CD4-positive, alpha-beta memory T cell (primary cell): Measurements from ENCODE around the gene MYBBP1A. TPM values are rescaled to one million over a fixed set of nuclear protein-coding genes. Genes with fewer than 3 reads are reported as not detected.

Experiments used
- CTCF ChIA-PET: fragments of 350-600 bp; sonication (Branson Sonifier 250); formaldehyde crosslinking; loops from one replicate; lab custom pipeline; 2021; ENCODE audit warnings: inconsistent platforms; ENCODE audit not compliant: partially characterized antibody; lab: Charles Lee
- POLR2A ChIA-PET: fragments of 350-600 bp; sonication (Branson Sonifier 250); formaldehyde crosslinking; loops from one replicate; lab custom pipeline; 2021; ENCODE audit not compliant: partially characterized antibody; lab: Charles Lee
- DNase-seq, 5 donors: peaks; one replicate each; pipeline versions ENCODE4 v3.0.0 to v3.0.0-alpha.2; 2020 to 2022; ENCODE audit warnings: mixed read lengths in 1 of 5
- H3K27ac ChIP-seq: one replicate; pipeline ENCODE4 v1.7.0; 2013; ENCODE audit warnings: low read depth, low read length
- H3K27me3 ChIP-seq: 2 replicates; pipeline ENCODE4 v1.7.0; 2013; ENCODE audit warnings: mild to moderate bottlenecking, low read length, moderate library complexity; ENCODE audit not compliant: insufficient read depth
- H3K36me3 ChIP-seq: 2 replicates; pipeline ENCODE4 v1.7.0; 2013; ENCODE audit warnings: mild to moderate bottlenecking, low read length, moderate library complexity; ENCODE audit not compliant: insufficient read depth
- H3K4me1 ChIP-seq: 2 replicates; pipeline ENCODE4 v1.7.0; 2013; ENCODE audit warnings: mild to moderate bottlenecking, low read length, moderate library complexity; ENCODE audit not compliant: insufficient read depth
- H3K4me3 ChIP-seq, 2 donors: one replicate each; pipeline ENCODE4 v1.7.0; 2013; ENCODE audit warnings: low read length in 2 of 2, mild to moderate bottlenecking in 1 of 2
- H3K9me3 ChIP-seq, 2 donors: one replicate each; pipeline ENCODE4 v1.7.0; 2013; ENCODE audit warnings: low read length in 2 of 2, control low read depth in 1 of 2; ENCODE audit not compliant: control insufficient read depth in 1 of 2
- H3K27ac Mint-ChIP-seq, 7 donors: one replicate each; pipeline ENCODE4 v1.8.0; 2020 to 2021; ENCODE audit warnings: mixed read lengths in 7 of 7, mild to moderate bottlenecking in 6 of 7, inconsistent platforms in 3 of 7, moderate library complexity in 3 of 7
- H3K27me3 Mint-ChIP-seq, 2 donors: one replicate each; pipeline ENCODE4 v1.8.0; 2020 to 2021; ENCODE audit warnings: mixed read lengths in 2 of 2
- H3K36me3 Mint-ChIP-seq, 2 donors: one replicate each; pipeline ENCODE4 v1.8.0; 2020 to 2021; ENCODE audit warnings: mixed read lengths in 2 of 2, inconsistent platforms in 1 of 2, mild to moderate bottlenecking in 1 of 2
- H3K4me1 Mint-ChIP-seq, 4 donors: one replicate each; pipeline ENCODE4 v1.8.0; 2020 to 2021; ENCODE audit warnings: mixed read lengths in 4 of 4, mild to moderate bottlenecking in 1 of 4
- H3K4me3 Mint-ChIP-seq, 8 donors: one replicate each; pipeline ENCODE4 v1.8.0; 2020 to 2021; ENCODE audit warnings: mixed read lengths in 8 of 8, mild to moderate bottlenecking in 7 of 8, moderate library complexity in 6 of 8, inconsistent platforms in 3 of 8
- H3K9me3 Mint-ChIP-seq, 8 donors: one replicate each; pipeline ENCODE4 v1.8.0; 2020 to 2021; ENCODE audit warnings: mixed read lengths in 8 of 8, mild to moderate bottlenecking in 5 of 8, inconsistent platforms in 3 of 8, moderate library complexity in 1 of 8
- intact Hi-C: fragments of 100-400 bp; cut with micrococcal nuclease; formaldehyde crosslinking; loops from one replicate; pipeline ENCODE4 v1.15.1; 2023
- polyA plus RNA-seq, 2 donors: library from polyadenylated mRNA; unstranded; fragments of 300-500 nt; fragmentation: Illumina TruSeq; gene quantifications; one replicate each; pipeline ENCODE4 v1.2.3, GENCODE V29; 2021
- total RNA-seq, 2 experiments: library from RNA; stranded (reverse); gene quantifications; one replicate each; pipeline ENCODE4 v1.2.3, GENCODE V29; 2021

The MYBBP1A gene
- total and polyA plus RNA-seq, 4 experiments from 2014 or later = 12.5 to 74.7 (median 54.3) TPM

DNA sequence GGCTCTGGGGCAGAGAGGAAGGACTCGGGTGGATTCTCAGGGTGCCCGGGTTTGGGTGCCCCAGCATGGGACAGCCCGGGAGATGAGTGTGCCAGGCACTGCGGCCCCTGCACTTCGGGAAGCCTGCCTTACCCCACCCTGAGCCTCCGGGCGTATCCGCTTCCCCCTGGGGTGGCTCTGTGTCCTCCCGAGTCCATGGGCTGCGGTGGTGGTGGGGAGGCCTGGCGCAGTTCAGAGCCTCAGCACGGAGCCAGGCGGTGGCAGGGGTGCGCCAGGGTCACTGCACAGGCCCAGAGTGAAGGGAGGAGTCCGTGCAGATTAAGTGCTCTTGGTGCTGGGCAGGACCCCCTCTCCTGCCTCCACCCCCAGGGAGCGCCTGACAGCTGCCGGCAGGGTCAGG, 20.7 kb downstream of the MYBBP1A start:
- Mint-ChIP-seq H3K27ac (no peak overlapping the region), H3K36me3 (peaks cover under 1 to 5% of the 10 kb centered on the region in 2 donors), H3K4me1 (peaks cover 0 to 5% (median 3%) of the 10 kb centered on the region in 4 donors), H3K27me3 (peaks cover 0 to 6% of the 10 kb centered on the region in 2 donors), H3K4me3 (no peak overlapping the region), H3K9me3 (no peaks in the 10 kb centered on the region)
- ChIA-PET CTCF (no interaction called here), POLR2A (no interaction called here)
- Histone ChIP-seq H3K27me3 (no peaks in the 10 kb centered on the region), H3K36me3 (peaks cover 3% of the 10 kb centered on the region), H3K4me3 (no peak overlapping the region), H3K27ac (no peak overlapping the region), H3K9me3 (no peaks in the 10 kb centered on the region), H3K4me1 (no peaks in the 10 kb centered on the region)
- peak in 1 of 5 donors; percentile 11 for DNase-seq
- intact Hi-C loops = no loop called here

DNA sequence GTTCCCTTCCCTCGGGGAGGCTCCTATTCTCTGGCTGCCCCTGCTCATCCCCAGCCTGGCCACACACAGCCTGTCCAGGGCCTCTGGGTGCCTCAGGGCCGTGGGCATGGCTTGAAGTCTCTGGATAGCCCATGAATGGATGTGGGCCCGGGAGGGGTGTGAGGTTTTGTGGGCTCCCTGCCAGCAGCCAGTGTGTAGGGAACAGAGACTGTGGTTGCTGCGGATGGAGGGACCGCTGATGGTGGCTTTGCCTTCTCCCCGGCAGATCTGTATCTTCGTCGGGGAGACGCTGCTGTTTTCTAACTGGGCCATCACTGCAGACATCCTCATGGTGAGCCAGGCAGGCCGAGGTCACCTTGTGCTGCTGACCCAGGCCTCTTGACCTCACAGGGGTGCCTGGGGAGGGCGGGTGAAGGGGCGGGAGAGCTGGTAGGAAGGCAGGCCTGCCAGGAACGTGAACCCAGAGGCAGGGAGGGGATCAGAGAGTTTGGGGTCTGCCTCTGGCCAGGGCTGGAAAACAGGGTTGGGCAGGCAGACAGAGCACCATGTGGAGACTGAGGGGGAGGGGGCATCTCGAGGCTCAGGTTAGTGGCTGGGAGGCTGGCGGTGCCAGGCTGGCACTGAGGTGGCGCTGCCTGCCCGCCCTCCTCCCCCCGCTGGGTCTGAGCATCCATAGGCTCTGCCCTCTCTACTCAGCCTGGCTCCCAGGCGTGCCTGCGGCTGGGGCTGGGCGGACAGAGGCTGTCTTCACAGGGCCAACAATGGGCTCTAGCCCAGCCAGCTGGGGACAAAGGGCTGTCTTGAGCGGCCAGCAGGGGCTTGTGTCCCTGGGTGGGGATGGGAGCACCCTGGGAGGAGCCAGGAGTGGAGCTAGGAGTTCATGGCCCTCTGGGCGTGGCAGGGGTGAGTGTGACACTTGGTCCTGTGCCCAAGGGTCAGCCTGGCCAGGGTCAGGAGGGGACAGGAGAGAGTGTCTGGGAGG, 21.4 kb downstream of the MYBBP1A start:
- no peak overlapping the region for H3K4me3 Mint-ChIP-seq
- peaks cover 0 to 6% of the 10 kb centered on the region in 2 donors for H3K27me3 Mint-ChIP-seq
- no peak overlapping the region for H3K27ac ChIP-seq
- no peak overlapping the region for H3K27ac Mint-ChIP-seq
- no peaks in the 10 kb centered on the region for H3K27me3 ChIP-seq
- no peaks in the 10 kb centered on the region for H3K36me3 ChIP-seq
- intact Hi-C loops = no loop called here
- peaks cover 0 to 5% (median 3%) of the 10 kb centered on the region in 4 donors for H3K4me1 Mint-ChIP-seq
- peaks cover 0 to 3% of the 10 kb centered on the region in 2 donors for H3K36me3 Mint-ChIP-seq
- DNase-seq = peak in 1 of 5 donors; percentile 1
- no peaks in the 10 kb centered on the region for H3K9me3 ChIP-seq
- no peaks in the 10 kb centered on the region for H3K9me3 Mint-ChIP-seq
- ChIA-PET CTCF (no interaction called here), POLR2A (no interaction called here)
- H3K4me1 ChIP-seq = no peaks in the 10 kb centered on the region
- no peak overlapping the region for H3K4me3 ChIP-seq

DNA sequence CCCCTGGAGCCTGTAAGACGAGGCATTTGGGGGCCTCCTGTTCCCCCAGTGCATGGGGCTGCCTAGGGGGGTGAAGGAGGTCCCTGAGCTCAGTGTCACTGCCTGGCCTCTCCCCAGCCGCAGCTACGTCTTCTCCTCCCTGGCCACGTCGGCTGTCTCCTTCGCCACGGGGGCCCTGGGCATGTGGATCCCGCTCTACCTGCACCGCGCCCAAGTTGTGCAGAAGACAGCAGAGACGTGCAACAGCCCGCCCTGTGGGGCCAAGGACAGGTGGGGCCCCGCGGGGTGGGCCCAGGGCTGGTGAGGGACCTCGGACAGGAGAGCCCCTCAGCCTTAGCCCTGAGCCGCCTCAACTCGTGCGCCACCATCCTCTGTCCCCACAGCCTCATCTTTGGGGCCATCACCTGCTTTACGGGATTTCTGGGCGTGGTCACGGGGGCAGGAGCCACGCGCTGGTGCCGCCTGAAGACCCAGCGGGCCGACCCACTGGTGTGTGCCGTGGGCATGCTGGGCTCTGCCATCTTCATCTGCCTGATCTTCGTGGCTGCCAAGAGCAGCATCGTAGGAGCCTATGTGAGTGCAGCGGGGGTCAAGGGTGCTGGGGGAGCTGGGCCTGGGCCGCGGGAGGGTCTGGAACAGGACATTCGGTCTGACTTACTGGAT, 22.2 kb downstream of the MYBBP1A start:
- ChIA-PET CTCF (no interaction called here), POLR2A (no interaction called here)
- Histone ChIP-seq H3K27me3 (no peaks in the 10 kb centered on the region), H3K36me3 (no peaks in the 10 kb centered on the region), H3K9me3 (no peaks in the 10 kb centered on the region), H3K4me1 (no peaks in the 10 kb centered on the region), H3K27ac (no peak overlapping the region), H3K4me3 (no peak overlapping the region)
- H3K27ac Mint-ChIP-seq = peak overlapping the region in 1 of 7 donors; percentile 12
- intact Hi-C loops = no loop called here
- peaks cover 0 to 3% of the 10 kb centered on the region in 2 donors for H3K36me3 Mint-ChIP-seq
- H3K4me1 Mint-ChIP-seq = peaks cover 0 to 5% (median 3%) of the 10 kb centered on the region in 4 donors
- H3K27me3 Mint-ChIP-seq = peaks cover 0 to 6% of the 10 kb centered on the region in 2 donors
- H3K9me3 Mint-ChIP-seq = no peaks in the 10 kb centered on the region
- no peak overlapping the region for H3K4me3 Mint-ChIP-seq
- DNase-seq = no peak

DNA sequence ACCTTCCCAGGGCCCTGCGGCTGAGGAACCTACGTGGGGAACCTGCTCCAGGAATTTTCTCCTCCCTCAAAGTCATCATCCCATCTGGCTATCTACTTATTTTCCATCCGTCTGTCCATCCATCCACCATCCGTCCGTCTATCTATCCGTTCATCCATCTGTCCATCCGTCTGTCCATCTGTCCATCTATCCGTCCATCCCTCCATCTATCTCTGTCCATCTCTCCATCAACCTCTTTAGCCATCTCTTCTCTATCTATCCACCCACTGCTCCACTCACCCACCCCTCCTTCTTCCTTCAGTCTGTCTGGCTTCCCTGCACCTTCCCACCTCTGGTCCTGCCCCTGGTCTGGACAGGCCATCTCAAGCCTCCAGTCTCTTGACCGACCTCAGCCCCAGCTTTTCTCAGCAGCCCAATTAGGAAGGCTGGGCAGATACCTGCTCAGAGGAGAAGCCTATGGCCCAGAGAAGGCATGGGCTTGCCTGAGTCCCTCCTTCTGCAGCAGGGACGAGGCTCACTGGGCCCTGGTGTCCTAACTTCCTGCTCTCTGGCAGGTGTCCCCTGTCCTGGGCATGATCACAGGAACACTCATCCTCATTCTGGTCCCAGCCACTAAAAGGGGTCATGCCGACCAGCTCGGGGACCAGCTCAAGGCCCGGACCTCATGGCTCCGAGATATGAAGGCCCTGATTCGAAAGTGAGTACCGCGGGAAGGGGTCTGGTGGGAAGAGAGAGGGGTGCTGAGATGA, 23.0 kb downstream of the MYBBP1A start:
- Mint-ChIP-seq H3K4me1 (peaks cover 0 to 5% (median 3%) of the 10 kb centered on the region in 4 donors), H3K27ac (no peak overlapping the region), H3K9me3 (no peaks in the 10 kb centered on the region), H3K27me3 (peaks cover 0 to 6% of the 10 kb centered on the region in 2 donors), H3K4me3 (no peak overlapping the region), H3K36me3 (no peaks in the 10 kb centered on the region)
- Histone ChIP-seq H3K27ac (no peak overlapping the region), H3K27me3 (no peaks in the 10 kb centered on the region), H3K4me1 (no peaks in the 10 kb centered on the region), H3K4me3 (no peak overlapping the region), H3K36me3 (no peaks in the 10 kb centered on the region), H3K9me3 (no peaks in the 10 kb centered on the region)
- peak in 1 of 5 donors; percentile 27 for DNase-seq
- intact Hi-C loops = no loop called here
- ChIA-PET CTCF (no interaction called here), POLR2A (no interaction called here)

DNA sequence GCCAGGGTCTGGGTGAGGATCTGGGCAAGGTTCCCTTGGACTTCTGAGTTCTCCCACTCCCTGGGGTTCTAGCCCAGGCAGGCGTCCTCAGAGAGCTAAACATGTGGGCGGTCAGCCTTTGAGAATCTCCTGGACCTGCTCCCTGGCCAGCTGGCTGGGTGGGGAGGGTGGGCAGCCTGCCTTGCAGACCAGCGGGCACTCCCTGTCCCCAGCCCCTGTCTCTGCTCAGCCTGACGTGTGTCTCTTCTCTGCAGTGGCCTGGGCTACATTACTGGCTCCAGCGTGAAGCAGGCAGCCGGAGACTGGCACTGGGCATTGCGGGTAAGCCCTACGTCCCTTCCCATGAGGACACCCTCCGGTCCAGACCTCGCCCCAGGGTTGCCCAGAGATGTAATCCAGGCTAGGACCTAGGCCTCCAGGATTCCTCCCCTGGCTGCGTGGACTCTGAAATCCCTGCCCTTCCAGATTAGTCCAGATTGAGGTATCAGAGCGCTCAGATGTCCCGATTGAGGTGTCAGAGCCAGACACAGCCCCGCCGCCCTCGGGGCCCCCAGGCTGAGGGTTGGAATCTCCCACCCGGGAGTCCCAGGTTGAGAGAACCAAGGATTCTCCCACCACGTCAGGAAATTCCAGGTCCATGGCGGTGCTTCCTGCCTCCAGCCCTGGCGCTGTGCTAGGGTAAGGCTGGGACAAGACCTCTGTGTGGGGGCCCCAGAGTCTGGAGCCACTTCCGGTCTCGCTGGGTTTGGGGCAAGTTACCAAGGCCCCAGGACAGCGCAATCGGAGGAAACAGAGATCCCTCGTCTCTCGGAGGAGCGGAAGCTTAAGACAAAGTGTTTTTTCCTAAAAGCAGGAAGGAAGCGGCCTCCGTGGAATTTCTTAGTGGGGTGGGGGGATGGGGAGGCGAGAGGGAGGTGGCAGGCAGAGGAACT, 24.1 kb downstream of the MYBBP1A start:
- Mint-ChIP-seq H3K4me1 (peaks cover 0 to 5% (median 1%) of the 10 kb centered on the region in 4 donors), H3K4me3 (no peak overlapping the region), H3K27ac (no peak overlapping the region), H3K27me3 (peaks cover 0 to 6% of the 10 kb centered on the region in 2 donors), H3K36me3 (no peaks in the 10 kb centered on the region), H3K9me3 (no peaks in the 10 kb centered on the region)
- POLR2A ChIA-PET = no interaction called here
- no peaks in the 10 kb centered on the region for H3K27me3 ChIP-seq
- no peak overlapping the region for H3K27ac ChIP-seq
- intact Hi-C loops = no loop called here
- peak in 1 of 5 donors; percentile 19 for DNase-seq
- H3K36me3 ChIP-seq = no peaks in the 10 kb centered on the region
- no peak overlapping the region for H3K4me3 ChIP-seq
- H3K9me3 ChIP-seq = no peaks in the 10 kb centered on the region
- CTCF ChIA-PET = no interaction called here
- no peaks in the 10 kb centered on the region for H3K4me1 ChIP-seq

DNA sequence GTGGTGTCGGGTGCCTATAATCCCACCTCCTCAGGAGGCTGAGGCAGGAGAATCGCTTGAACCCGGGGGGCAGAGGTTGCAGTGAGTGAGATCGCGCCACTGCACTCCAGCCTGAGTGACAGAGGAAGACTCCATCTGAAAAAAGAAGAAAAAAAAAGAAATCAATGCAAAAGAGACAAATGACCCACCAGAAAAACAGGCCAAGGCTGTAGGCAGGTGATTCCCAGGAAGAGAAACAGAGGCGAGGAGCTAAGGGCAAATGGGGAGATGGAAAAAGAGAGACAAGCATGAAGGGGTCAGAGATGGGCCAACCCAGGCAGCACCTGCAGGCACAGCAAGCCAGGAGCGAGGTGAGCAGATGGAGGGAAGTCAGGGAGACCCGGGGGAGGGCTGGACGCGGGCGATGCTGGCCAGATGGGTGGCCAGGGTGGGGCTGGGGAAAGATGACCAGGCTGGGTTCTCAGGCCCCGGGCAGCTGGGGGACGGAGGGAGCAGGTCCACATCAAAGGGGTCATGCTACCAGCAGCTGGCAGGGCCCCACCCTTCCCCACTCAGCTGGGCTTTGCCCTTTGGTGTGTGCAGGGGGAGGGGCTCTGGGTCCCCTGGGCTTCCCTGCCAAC, 25.5 kb downstream of the MYBBP1A start:
- Histone ChIP-seq H3K4me1 (no peaks in the 10 kb centered on the region), H3K27me3 (no peaks in the 10 kb centered on the region), H3K4me3 (no peak overlapping the region), H3K27ac (no peak overlapping the region), H3K9me3 (no peaks in the 10 kb centered on the region), H3K36me3 (no peaks in the 10 kb centered on the region)
- H3K4me3 Mint-ChIP-seq = no peak overlapping the region
- no peak overlapping the region for H3K27ac Mint-ChIP-seq
- H3K27me3 Mint-ChIP-seq = peaks cover 0 to 6% of the 10 kb centered on the region in 2 donors
- no peaks in the 10 kb centered on the region for H3K36me3 Mint-ChIP-seq
- peak in 1 of 5 donors; percentile 7 for DNase-seq
- CTCF ChIA-PET = no interaction called here
- POLR2A ChIA-PET = no interaction called here
- no peaks in the 10 kb centered on the region for H3K9me3 Mint-ChIP-seq
- intact Hi-C loops = no loop called here
- H3K4me1 Mint-ChIP-seq = peaks cover 0 to 5% (median 1%) of the 10 kb centered on the region in 4 donors
